ENCODE data around the gene MAN1C1.

GRCh38 chr1:25685938-25686665 lies 69.5 kb downstream of the MAN1C1 start:
- TF ChIP-seq CTCF (IDR thresholded peaks at IDR 0.05) (no peak), POLR2AphosphoS5 (IDR thresholded peaks at IDR 0.05) (no peak), POLR2A (IDR thresholded peaks at IDR 0.05) (no peak), EP300 (IDR thresholded peaks at IDR 0.05) (no peak)
